ENCODE data around the gene ITIH5.

GRCh38 chr10:7598771-7599170 lies 68.0 kb downstream of the ITIH5 start:
- TF ChIP-seq MXI1 (conservative IDR thresholded peaks at IDR 0.05; ENCODE audit: poor library complexity, severe bottlenecking) (no peak), CTCF (IDR thresholded peaks at IDR 0.05; ENCODE audit: poor library complexity, severe bottlenecking) (no peak), SMC3 (conservative IDR thresholded peaks at IDR 0.05; ENCODE audit: poor library complexity) (no peak), RAD21 (conservative IDR thresholded peaks at IDR 0.05) (no peak), POLR2AphosphoS5 (IDR thresholded peaks at IDR 0.05) (no peak), EZH2 (IDR thresholded peaks at IDR 0.05; ENCODE audit: borderline replicate concordance, insufficient read depth, low read length, poor library complexity, severe bottlenecking) (no peak), TAF1 (IDR thresholded peaks at IDR 0.05; ENCODE audit: low read depth) (no peak), REST (IDR thresholded peaks at IDR 0.05; ENCODE audit: borderline replicate concordance) (no peak), EP300 (conservative IDR thresholded peaks at IDR 0.05; ENCODE audit: poor library complexity, severe bottlenecking) (no peak)
